Germinal center (tissue), 1 donor: ENCODE results near the gene SPAG16.

Source experiments
- DNase-seq: peaks from one replicate; pipeline ENCODE4 v3.0.0; 2012; ENCODE audit warnings: mixed read lengths, low spot score

SPAG16 gene

GRCh38 chr2:213284105-213285090 lies at the start of gene SPAG16:
Gene SPAG16 (plus strand): TSS chr2:213284464.
- DNase-seq: peak; percentile 93

- DNase-seq: no peak
Measured at GRCh38 chr2:213234641-213235040, 49.6 kb upstream of the SPAG16 start.

GRCh38 chr2:213235741-213236140 lies 48.5 kb upstream of the SPAG16 start:
- DNase-seq: no peak

- no peak for DNase-seq
Measured at GRCh38 chr2:213237251-213237650, 47.0 kb upstream of the SPAG16 start.

- no peak for DNase-seq
Measured at GRCh38 chr2:213237787-213238186, 46.5 kb upstream of the SPAG16 start.

GRCh38 chr2:213238753-213239495 lies 45.3 kb upstream of the SPAG16 start:
- no peak for DNase-seq

GRCh38 chr2:213241817-213242216 lies 42.4 kb upstream of the SPAG16 start:
- DNase-seq: no peak

- no peak for DNase-seq
Measured at GRCh38 chr2:213242653-213243052, 41.6 kb upstream of the SPAG16 start.

- no peak for DNase-seq
Measured at GRCh38 chr2:213243189-213244044, 40.8 kb upstream of the SPAG16 start.

- DNase-seq: no peak
Measured at GRCh38 chr2:213246497-213247281, 37.6 kb upstream of the SPAG16 start.

- no peak for DNase-seq
Measured at GRCh38 chr2:213247566-213247965, 36.7 kb upstream of the SPAG16 start.

GRCh38 chr2:213248637-213249036 lies 35.6 kb upstream of the SPAG16 start:
- DNase-seq: no peak

GRCh38 chr2:213249502-213249901 lies 34.8 kb upstream of the SPAG16 start:
- DNase-seq: no peak

GRCh38 chr2:213251618-213252017 lies 32.6 kb upstream of the SPAG16 start:
- DNase-seq: peak; percentile 18

- no peak for DNase-seq
Measured at GRCh38 chr2:213252206-213252605, 32.1 kb upstream of the SPAG16 start.

- DNase-seq: no peak
Measured at GRCh38 chr2:213253162-213253561, 31.1 kb upstream of the SPAG16 start.

GRCh38 chr2:213259266-213259665 lies 25.0 kb upstream of the SPAG16 start:
- DNase-seq: no peak

GRCh38 chr2:213261237-213261636 lies 23.0 kb upstream of the SPAG16 start:
- DNase-seq: no peak

- no peak for DNase-seq
Measured at GRCh38 chr2:213261715-213262114, 22.5 kb upstream of the SPAG16 start.

- no peak for DNase-seq
Measured at GRCh38 chr2:213265679-213266078, 18.6 kb upstream of the SPAG16 start.

- no peak for DNase-seq
Measured at GRCh38 chr2:213266421-213266820, 17.8 kb upstream of the SPAG16 start.
